A172 (cell line): Measurements from ENCODE around the gene CCDC43. TPM values are rescaled to one million over a fixed set of nuclear protein-coding genes. Genes with fewer than 3 reads are reported as not detected.

Experiments used
- DNase-seq: peaks from one replicate; pipeline ENCODE4 v3.0.0-alpha.2; 2015; ENCODE audit warnings: low spot score
- total RNA-seq: library from RNA; depleted of rRNA; stranded (reverse); fragments of >200 nt; shearing (Covaris generic); gene quantifications from 2 replicates; pipeline ENCODE4 v1.2.3, GENCODE V29; 2014; rRNA removed

CCDC43 gene
- total RNA-seq, 1 experiment from 2014 or later = 69.9 TPM

- DNase-seq = no peak
Observed at GRCh38 chr17:44627513-44628242, 61.9 kb downstream of the CCDC43 start.

Other genes starting within 250 kb of the CCDC43 start
- 13.6 and 19.3 TPM in 2 replicates for gene GPATCH8, start 186.4 kb downstream of the CCDC43 start, total RNA-seq
- gene FZD2, start 132.3 kb downstream of the CCDC43 start, total RNA-seq = 18.2 and 24.4 TPM in 2 replicates
- 0.14 and 0.91 TPM in 2 replicates for gene MEIOC, start 33.3 kb downstream of the CCDC43 start, total RNA-seq
- gene DBF4B, start 18.9 kb upstream of the CCDC43 start, total RNA-seq = 8.0 and 12.2 TPM in 2 replicates
- gene ADAM11, start 69.2 kb upstream of the CCDC43 start, total RNA-seq = 2.2 and 2.8 TPM in 2 replicates
- gene GJC1, start 140.5 kb upstream of the CCDC43 start, total RNA-seq = 89.1 and 114 TPM in 2 replicates
- not detected in 2 replicates for gene HIGD1B, start 158.1 kb upstream of the CCDC43 start, total RNA-seq
- 185 and 215 TPM in 2 replicates for gene EFTUD2, start 209.7 kb upstream of the CCDC43 start, total RNA-seq
- not detected in 2 replicates for gene GFAP, start 225.7 kb upstream of the CCDC43 start, total RNA-seq